HG02973 (cell line): Measurements from ENCODE around the gene WNT10A.
"Not testable (repeated sequence)": the region's sequence is repeated elsewhere in the genome, so short reads cannot be mapped to it uniquely, and the experiment has no call there.

Experiments used
- ATAC-seq: cut with Tn5 transposase; IDR thresholded peaks from one replicate; pipeline ENCODE4 v1.9.1; 2021; ENCODE audit warnings: moderate library complexity; ENCODE audit not compliant: unreplicated experiment

Gene WNT10A

GRCh38 chr2:218927876-218928275, 47.2 kb downstream of the WNT10A start:
- no peak for ATAC-seq

GRCh38 chr2:218930488-218930887, 49.8 kb downstream of the WNT10A start:
- ATAC-seq: not testable (repeated sequence)

GRCh38 chr2:218931751-218932150, 51.1 kb downstream of the WNT10A start:
- not testable (repeated sequence) for ATAC-seq
